Activated T-helper 9 cell treated with anti-CD3 and anti-CD28 coated beads, Interleukin-2, amount 50 U/mL, for 16 hours (primary cell): Measurements from ENCODE around the gene ACIN1.

Experiments
- DNase-seq: peaks from one replicate; pipeline ENCODE4 v3.0.0-alpha.2; 2020; ENCODE audit warnings: low read depth

Gene ACIN1

GRCh38 chr14:23057757-23058653 is 36.9 kb downstream of the ACIN1 start:
- DNase-seq: peak; percentile 79

- DNase-seq: peak; percentile 40
Measured at GRCh38 chr14:23056956-23057756, 37.8 kb downstream of the ACIN1 start, which contains the start of gene CDH24. CDH24 (minus strand) TSS chr14:23057520; CDS start chr14:23055733, 1,787 bp downstream.

- peak; percentile 54 for DNase-seq
Measured at GRCh38 chr14:23056145-23056955, 38.6 kb downstream of the ACIN1 start.

GRCh38 chr14:23055621-23056144 is 39.3 kb downstream of the ACIN1 start:
- no peak for DNase-seq

GRCh38 chr14:23055147-23055550 is 39.8 kb downstream of the ACIN1 start:
- no peak for DNase-seq

- DNase-seq: no peak
Measured at GRCh38 chr14:23054000-23054811, 40.7 kb downstream of the ACIN1 start.

- DNase-seq: no peak
Measured at GRCh38 chr14:23053426-23053825, 41.5 kb downstream of the ACIN1 start.

GRCh38 chr14:23052671-23053070 is 42.3 kb downstream of the ACIN1 start:
- no peak for DNase-seq

GRCh38 chr14:23052182-23052623 is 42.7 kb downstream of the ACIN1 start:
- DNase-seq: no peak

GRCh38 chr14:23051141-23052057 is 43.5 kb downstream of the ACIN1 start:
- no peak for DNase-seq

- no peak for DNase-seq
Measured at GRCh38 chr14:23049011-23049410, 45.9 kb downstream of the ACIN1 start.

GRCh38 chr14:23047751-23048693 is 46.9 kb downstream of the ACIN1 start:
- DNase-seq: no peak

GRCh38 chr14:23047034-23047634 is 47.8 kb downstream of the ACIN1 start:
- DNase-seq: no peak

GRCh38 chr14:23045419-23046357 is 49.2 kb downstream of the ACIN1 start:
- no peak for DNase-seq

- DNase-seq: no peak
Measured at GRCh38 chr14:23044840-23045239, 50.1 kb downstream of the ACIN1 start.

- DNase-seq: no peak
Measured at GRCh38 chr14:23043754-23044153, 51.2 kb downstream of the ACIN1 start.

- DNase-seq: no peak
Measured at GRCh38 chr14:23043145-23043544, 51.8 kb downstream of the ACIN1 start.
